ENCODE measurements around the gene TEX38.
"Not testable (repeated sequence)": the region's sequence is repeated elsewhere in the genome, so short reads cannot be mapped to it uniquely, and the experiment has no call there.

Gene TEX38

DNA sequence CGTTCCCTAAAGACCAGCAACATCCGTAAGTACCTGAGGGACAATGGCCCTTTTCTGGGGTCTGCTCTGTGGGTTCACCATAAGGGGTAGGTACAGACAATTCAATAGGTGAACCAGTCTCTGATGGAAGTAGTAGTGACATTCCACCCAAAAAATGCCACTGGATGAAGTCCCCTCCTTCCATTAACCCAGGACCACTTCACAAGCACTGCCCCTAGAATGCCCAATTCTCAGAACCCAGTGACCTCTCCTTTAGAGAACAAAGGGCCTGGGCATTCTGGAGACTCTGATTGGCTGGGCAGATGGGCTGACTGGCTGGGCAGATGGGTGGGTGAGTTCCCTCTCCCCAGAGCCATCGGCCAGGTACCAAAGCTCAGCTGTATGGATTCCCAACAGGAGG lies at the start of gene TEX38:
Gene TEX38 (plus strand): TSS at position 301 of the 400 bp plus-strand sequence. CDS start 81 bp downstream, at position 382.
- no peak for DNase-seq

DNA sequence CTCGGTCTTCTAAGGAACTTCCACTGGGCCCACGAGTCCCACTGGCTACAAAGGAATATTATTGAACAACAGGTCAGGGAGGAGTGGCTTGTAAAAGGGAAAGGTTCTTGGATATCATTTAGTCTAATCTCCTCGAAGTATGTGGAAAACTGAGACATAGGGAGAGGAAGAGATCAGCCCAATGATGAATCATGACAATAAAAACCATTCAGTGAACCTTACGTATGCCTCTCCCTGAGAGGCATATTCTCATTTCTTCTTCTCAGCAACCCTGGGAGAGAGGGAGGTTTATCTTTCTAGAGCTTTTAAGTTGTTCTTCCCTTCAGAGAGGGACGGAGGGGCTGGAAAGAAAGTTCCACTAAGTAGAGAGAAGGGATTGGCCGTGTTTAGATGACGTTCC lies 49.7 kb upstream of the TEX38 start:
- DNase-seq, result no peak

DNA sequence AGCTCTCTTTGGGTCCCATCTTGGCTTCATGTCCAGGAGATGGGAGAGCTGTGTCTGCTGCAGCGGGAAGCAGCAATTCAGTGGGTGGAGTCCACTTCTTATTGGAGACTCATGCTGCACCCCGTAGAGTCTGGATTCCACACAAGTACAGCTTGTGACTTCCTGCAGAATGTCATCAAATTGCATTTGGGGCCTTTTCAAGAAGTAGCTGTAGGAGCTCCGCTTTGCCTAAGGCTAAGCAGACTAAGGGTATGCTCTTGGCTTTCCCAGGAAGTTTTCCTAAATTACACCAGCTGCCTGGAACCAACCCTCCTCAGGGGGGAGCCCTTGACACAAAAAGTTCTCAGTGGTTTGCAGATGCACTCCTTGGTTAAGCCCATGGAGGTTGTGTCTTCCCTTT lies 49.3 kb upstream of the TEX38 start:
- no peak for DNase-seq

DNA sequence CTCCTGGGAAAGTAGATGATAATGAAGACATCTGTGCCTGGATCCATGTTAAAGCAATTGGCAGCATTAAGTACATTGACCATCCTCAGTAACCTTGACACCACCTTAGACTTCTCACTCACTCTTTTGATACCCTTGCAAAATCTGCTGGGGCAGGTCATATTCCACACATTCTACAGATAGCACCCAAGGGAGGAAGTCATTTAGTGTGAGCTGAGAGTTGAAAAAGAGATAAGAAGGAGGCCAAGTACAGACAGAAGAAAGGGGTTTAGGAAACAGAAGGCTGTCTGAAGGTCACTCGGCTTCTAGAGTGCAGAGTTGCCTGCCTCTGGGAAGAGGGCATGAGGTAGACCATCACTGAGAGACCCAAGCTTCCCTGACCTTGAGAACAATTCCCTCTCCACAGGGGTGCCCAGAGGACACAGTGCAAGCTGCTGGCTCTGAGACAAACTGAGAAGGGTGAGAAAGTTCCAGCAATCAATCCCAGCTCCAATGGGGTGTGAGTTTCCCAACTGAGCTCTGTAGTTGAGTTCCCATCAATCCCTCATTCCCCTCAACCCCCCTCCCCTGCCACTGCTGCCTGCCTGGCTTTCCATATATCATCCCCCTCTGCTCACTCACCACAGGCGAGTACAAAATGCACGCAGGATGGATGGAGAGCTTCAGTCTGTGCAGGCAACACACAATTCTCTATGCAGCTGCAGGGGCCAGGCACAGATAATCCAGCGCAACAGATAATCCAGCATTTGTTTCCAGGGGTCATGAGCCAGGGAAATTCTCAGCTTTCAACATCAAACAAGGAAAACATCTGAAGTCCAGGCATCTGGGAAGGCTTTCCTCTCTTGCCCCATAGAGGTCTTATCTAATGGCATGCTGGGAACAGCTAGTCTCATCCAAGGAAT lies 47.7 kb upstream of the TEX38 start:
- DNase-seq, result no peak

DNA sequence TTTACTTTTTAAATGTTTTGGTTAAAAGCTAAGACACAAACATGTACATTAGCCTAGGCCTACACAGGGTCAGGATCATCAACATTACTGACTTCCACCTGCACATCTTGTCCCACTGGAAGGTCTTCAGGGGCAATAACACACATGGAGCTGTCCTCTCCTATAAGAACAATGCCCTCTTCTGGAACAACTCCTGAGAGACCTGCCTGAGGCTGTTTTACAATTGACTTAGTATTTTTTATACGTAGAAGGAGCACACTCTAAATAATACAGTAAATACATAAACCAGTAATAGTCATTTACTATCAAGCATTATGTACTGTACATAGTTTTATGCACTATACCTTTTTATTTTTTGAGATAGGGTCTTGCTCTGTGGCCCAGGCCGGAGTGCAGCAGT lies 40.9 kb upstream of the TEX38 start:
- no peak for DNase-seq

DNA sequence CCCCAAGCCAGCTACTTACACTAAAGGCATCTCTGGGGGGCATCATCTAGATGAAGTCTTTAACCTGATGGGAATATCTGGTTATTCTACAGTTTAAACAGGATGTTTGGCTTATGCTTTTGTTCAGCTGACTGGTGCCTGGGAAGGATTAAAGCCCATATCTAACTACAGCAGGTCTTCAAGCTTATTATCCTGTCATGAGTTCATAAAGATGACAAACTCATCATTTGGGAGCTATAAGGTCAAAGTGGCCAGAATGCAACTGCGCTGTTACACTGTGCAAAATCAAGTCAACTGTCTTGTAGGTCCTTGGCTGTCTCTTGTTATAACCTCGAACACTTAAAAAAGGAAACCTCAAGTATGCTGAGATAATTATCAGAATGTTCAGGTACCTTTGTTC lies 36.4 kb upstream of the TEX38 start:
- no peak for DNase-seq

DNA sequence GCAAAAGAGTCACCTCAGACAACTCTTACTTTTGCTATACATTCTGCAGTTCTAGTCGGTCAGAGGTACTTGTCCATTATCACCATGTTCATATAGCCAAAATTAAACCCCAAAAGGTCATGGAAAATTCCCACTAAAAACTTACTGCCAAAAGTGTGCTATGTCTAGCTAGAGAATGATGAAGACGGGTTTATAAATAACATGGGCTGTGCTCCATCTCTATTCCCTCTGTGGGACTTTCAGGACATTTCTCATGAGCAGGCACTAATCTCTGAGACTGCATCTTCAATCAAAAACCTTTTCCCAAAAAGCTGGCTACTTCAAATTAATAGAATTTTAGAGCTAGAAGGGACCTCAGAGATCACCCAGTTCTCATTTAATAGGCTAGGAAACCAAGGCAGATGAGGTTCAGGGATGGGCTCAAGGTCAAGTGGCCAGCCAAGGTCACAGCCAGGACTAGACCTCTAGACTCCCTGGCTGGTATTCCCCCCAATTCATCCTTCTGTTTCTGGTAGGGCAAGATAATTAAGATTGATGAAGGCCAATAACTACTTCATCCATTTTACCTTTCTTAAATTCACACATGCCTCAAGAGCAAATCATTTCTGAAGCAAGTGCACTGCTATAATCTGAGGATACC lies 34.1 kb upstream of the TEX38 start:
- DNase-seq, result no peak

DNA sequence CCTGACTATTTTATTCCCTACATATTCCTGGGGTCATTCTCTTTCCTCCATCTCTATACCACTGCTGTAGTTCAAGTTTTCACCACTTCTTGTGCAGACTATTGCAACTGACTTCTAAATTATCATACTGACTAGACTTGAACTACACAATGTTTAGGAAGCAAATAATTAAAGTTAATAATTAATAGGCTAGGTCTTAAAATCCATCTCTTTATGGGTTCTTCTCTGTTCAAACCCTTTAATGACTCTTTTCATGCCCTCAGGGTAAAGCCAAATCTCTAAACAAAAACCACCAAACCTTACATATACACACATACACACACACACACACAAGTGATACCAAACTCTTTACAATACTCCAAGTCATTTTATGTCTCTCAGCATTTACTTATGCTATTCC lies 32.7 kb upstream of the TEX38 start:
- DNase-seq, result no peak

DNA sequence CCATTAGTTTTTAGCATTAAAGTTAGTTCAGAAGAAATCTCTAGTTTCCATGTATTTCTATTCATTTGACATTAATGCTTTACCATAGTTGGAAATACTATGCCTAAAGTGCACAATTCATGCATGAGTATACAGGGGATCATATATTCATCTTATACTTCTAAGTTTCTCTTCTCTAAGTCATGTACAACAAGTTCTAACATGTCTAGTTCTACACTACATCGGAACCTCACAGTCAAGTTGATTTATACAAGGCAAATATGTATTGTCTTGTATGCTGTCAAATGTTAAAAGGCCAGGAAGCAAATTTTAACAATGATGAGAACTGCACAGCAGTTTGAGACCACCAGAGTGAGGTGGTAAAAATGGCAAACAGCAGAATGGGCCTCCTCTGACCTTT lies 32.1 kb upstream of the TEX38 start:
- DNase-seq, result no peak

DNA sequence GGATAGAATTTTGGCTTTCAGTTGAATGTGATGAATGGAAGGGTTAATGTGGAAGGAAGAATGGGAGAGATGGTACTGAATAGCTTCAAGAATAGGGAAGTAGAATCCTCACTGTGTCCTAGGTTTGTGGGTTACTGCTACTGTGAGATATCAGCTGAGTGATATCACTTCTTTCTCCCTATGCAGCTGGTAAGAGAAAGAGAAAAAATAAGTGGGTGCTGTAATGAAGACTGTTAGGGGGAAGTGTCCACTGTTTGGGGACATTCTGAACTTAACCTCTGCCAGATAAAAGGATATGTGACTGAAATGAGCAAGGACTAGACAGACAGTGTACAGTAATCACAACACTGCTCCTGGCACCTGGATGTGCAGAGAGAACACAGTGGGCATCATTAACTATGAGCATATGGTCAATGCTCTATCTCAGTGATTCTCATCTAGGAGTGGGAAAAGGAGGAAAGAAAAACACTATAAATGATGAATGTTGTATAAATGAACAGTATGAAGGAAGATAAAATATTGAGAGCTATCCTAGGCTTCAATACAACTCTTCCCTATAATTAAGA lies 29.5 kb upstream of the TEX38 start:
- DNase-seq, result no peak

DNA sequence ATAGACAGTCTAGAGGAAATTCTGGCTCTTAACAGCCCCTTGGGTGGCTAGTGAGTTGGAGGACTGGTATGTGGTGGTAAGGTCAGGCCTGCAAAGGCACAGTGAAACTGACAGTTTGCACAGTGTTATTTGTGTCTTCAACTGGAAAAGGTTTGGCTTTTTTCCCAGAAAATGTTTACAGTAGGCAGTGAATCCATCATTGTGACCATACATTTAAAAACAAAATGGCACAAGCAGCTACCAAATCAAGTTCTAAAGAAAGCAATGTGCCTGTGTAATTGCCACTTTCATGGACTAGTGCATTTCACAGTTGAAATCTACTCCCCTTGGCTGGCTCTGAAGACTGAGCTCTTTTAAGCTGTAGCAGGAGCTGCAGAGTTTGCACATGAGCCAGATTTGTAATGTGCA lies 28.3 kb upstream of the TEX38 start:
- DNase-seq, result no peak

DNA sequence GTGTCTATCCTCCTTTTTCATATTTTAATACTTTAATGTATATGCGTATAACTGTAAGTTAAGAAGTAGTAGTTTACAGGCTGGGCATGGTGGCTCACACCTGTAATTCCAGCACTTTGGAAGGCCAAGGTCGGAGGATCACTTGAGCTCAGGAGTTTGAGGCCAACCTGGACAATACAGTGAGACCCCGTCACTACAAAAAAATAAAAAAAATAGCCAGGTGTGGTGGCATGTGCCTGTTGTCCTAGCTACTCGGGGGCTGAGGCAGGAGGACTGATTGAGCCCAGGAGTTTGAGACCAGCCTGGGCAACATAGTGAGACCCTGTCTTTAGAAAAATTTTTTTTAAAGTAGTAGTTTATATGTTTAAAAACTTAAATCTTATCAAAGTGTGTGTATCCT lies 25.8 kb upstream of the TEX38 start:
- no peak for DNase-seq

DNA sequence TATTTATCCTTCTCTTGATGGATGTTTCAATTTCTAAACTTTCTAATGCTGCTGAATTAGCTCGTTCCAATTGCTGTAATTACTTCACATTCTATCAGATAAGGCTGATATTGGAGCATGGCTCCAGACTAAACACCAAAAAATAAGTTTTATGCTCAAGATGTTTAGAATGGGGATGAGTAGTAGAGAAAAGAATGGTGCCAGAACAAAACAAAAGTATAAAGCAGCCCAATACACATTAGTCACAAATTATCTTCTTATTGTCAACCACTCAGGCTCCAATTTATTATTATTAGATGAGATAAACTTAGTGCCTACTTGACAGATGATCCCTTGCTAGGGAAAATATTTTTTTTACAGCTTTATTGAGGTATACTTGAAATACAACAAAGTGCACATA lies 25.3 kb upstream of the TEX38 start:
- DNase-seq, result no peak

DNA sequence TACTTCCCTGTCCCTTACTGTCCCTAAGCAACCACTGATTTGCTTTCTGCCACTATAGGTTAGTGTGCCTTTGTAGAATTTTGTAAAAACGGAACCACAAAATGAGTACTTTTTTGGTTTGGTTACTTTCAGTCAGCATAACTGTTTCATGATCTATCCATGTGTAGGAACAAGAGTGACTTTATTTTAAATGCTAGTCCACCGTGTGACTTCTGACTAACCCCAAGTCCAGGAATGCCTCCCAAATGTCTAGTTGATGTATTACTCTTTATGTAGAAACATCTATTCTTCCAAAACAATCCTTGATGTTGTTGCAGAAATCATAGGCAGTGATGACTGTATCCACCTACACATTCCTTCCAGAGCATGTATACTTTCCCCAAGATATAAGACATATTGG lies 24.8 kb upstream of the TEX38 start:
- DNase-seq, result no peak

DNA sequence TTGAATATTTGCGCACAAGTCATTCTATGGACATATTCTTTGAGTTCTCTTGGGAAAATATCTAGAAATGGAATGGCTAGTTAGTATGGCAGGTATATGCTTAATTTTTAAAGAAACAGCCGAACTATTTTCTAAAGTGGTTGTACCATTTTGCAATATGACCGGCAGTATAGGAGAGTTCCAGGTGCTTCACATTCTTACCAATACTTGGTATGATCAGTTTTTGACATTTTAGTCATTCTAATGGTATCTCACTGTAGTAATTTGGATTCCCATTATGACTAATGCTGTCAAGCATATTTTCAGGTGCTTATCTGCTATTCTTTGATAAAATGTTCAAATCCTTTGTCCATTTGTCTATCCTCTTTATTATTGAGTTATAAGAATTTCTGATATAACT lies 24.0 kb upstream of the TEX38 start:
- no peak for DNase-seq

DNA sequence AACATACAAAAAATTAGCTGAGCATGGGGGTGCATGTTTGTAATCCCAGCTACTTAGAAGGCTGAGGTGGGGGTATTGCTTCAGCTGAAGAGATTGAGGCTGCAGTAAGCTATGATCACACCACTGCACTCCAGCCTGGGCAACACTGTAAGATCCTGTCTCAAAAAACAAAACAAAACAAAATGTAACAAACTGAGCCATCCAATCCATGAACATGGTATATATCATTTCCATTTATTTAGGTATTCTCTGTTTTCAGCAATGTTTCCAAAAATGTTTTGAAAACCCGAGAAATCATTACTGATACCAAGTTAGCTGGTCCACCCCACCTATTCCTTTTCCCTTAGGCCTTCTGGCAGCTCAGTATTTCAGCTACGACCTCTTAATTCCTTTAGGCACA lies 21.9 kb upstream of the TEX38 start:
- no peak for DNase-seq

DNA sequence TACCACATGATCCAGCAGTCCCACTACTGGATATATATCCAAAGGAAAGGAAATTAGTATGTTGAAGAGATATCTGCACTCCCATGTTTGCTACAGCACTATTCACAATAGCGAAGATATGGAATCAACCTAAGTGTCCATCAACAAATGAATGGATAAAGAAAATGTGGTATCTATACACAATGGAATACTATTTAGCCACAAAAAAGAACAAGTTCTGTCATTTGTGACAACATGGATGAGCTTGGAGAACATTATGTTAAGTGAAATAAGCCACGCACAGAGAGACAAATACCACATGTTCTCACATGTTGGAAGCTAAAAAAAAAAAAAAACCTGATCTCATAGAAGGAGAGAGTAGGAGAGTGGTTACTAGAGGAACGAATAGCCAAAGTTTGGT lies 21.2 kb upstream of the TEX38 start:
- DNase-seq, result no peak

DNA sequence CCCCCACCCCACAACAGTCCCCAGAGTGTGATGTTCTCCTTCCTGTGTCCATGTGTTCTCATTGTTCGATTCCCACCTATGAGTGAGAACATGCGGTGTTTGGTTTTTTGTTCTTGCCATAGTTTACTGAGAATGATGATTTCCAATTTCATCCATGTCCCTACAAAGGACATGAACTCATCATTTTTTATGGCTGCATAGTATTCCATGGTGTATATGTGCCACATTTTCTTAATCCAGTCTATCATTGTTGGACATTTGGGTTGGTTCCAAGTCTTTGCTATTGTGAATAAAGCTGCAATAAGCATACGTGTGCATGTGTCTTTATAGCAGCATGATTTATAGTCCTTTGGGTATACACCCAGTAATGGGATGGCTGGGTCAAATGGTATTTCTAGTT lies 20.5 kb upstream of the TEX38 start:
- not testable (repeated sequence) for DNase-seq

DNA sequence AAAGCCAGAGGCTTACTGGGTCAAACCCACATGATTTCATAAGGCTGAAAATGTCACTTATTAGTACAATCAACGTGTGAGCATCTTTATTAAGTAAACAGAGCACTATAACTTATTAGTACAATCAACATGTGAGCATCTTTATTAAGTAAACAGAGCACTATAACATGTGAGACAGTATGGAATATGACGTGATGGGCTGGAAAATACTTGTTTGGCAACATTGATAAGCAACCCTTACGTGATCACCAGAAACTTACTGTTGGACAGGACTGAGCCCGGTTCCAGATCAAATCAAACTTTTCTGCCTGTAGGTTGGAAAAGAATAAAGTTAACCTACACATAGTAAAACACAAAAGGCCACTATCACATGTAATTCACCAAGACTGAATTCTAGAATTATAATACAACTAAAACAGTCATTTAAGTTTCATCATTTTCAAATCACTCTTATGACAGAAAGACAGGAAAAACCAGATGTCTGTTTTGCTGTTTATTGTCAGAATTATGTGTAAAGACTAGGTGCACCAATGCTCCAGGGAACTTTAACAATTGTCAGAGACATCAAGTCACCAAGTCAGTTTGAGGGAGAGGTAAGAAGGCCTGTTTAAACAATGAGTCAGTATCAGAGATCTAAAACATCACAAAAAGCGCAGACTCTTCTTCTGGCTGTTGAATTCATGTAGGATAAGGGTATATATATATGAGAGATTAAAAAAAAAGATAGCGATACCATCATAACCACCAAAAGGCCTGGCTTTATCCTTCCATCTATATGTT lies 19.1 kb upstream of the TEX38 start:
- no peak for DNase-seq

DNA sequence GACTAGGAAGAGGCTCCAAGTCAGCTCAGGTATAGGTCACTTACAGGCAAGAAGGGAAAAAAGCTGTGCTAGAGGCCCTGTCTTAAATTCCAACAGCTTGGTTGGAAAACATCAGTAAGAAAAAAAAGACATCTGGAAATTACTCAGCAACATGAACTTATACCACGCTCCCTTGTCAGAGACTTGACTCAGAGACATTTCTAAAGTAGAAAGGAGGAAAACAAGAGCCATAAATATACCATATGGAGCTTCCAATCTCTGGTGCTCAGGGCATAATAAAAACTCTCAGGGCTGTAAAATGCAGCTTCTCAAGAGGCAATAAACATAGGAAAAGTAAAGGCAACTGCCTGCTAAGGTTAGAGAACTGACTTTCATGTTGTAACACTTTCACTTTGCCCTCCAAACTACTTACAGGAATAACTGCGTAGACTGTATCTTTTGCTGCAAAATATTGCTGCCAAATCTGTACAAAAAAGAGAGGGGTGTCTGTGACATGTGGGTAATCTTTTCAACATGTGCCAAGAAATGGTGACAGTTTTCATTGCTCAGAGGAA lies 18.2 kb upstream of the TEX38 start:
- no peak for DNase-seq

DNA sequence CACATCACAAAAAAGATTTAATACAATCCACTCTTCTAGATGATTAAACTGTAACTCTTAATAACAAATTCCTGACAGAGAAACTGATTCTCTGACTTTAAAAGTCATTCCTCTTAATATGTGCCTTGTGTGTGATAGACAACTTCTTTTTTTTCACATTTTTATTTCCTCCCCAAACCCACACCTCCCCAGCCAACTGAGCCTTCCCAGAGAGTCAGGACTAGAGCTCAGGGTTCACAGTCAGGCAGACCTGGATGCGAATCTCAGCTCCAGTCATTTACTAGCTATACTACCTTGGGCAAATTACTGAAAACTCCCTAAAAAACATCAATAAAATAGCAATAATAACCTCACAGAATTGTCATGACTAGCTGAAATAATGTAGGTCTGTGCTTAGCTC lies 17.6 kb upstream of the TEX38 start:
- DNase-seq, result no peak

DNA sequence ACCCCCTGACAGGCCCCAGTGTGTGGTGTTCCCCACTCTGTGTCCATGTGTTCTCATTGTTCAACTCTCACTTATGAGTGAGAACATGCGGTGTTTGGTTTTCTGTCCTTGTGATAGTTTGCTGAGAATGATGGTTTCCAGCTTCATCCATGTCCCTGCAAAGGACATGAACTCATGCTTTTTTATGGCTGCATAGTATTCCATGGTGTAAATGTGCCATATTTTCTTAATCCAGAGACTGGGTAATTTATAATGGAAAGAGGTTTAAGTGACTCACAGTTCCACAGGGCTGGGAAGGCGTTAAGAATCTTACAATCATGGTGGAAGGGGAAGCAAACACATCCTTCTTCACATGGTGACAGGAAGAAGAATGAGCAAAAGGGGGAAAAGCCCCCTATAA lies 17.0 kb upstream of the TEX38 start:
- DNase-seq, result not testable (repeated sequence)

DNA sequence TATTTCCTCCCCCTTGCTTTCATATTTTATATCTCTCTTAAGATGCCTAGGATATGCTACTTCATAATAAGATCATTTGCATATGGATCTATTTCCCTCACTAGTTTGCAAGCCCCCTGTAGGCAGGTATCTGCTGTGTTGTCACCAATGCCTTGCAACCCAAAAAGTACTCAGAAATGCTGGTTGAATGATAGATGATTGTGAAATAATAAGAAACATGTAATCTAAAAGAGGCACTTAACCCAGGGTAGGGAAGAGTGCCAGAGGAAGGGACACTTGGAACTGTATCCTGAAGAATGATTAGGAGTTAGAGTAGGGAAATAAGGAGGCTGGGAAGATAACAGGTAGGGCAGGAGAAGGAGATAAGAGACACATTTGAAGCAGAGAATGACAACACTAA lies 15.8 kb upstream of the TEX38 start:
- no peak for DNase-seq
